ENCODE results near the gene THSD4.

The THSD4 gene

DNA sequence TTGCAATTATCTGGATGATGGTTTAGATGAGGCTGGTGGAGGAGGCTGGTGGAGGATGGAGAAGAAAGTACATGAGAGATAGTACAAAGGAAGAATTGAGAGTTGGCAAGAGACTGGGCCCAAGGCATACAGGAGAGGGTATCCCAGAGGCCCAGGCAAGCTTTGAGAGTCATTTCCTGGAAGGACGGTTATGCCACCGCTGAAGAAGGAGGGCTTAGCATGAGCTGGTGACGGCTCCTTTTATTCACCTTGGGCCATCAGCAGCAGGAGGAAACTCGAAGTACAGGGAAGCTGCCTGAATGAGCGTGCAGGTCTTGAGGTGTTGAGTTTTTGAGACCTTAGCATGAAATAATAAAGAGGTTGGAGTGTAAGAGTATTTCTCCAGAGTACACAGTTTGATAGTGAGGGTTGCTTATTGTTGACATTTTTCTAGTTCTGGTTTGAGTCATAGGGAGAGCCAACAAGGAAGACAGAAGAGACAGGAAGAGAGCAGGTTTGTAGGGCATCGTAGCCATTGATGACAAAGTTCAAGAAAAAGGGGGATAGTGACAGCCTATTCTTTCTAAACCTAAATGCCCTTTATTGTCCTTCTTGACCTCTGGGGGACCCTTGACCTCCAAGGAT, 13.8 kb downstream of the THSD4 start:
- H3K27ac ChIP-seq (ENCODE audit: low read depth, low read length) = no peak overlapping the region
- H3K9me3 ChIP-seq (ENCODE audit: control insufficient read depth in 5 of 5, low read length in 5 of 5) = no peaks in the 10 kb centered on the region
- H3K4me1 ChIP-seq (ENCODE audit: control insufficient read depth in 5 of 5, insufficient read depth in 5 of 5, low read length in 5 of 5) = no peaks in the 10 kb centered on the region
- H3K9ac ChIP-seq (ENCODE audit: low read length in 5 of 5) = no peak overlapping the region
- peaks cover 0 to 9% (median 0%) of the 10 kb centered on the region in 5 donors for H3K27me3 ChIP-seq (ENCODE audit: control insufficient read depth in 5 of 5, insufficient read depth in 4 of 5, low read length in 5 of 5)
- no peaks in the 10 kb centered on the region for H3K36me3 ChIP-seq (ENCODE audit: control insufficient read depth in 5 of 5, insufficient read depth in 5 of 5, low read length in 5 of 5)
- no peak overlapping the region for H3K4me3 ChIP-seq (ENCODE audit: low read depth in 1 of 5, low read length in 5 of 5)

GRCh38 chr15:71129669-71130068, 14.4 kb downstream of the THSD4 start:
- Histone ChIP-seq H3K27me3 (ENCODE audit: control insufficient read depth in 5 of 5, insufficient read depth in 4 of 5, low read length in 5 of 5) (peaks cover 0 to 11% (median 0%) of the 10 kb centered on the region in 5 donors), H3K9ac (ENCODE audit: low read length in 5 of 5) (no peak overlapping the region), H3K27ac (ENCODE audit: low read depth, low read length) (no peak overlapping the region), H3K36me3 (ENCODE audit: control insufficient read depth in 5 of 5, insufficient read depth in 5 of 5, low read length in 5 of 5) (no peaks in the 10 kb centered on the region), H3K9me3 (ENCODE audit: control insufficient read depth in 5 of 5, low read length in 5 of 5) (no peaks in the 10 kb centered on the region), H3K4me3 (ENCODE audit: low read depth in 1 of 5, low read length in 5 of 5) (no peak overlapping the region), H3K4me1 (ENCODE audit: control insufficient read depth in 5 of 5, insufficient read depth in 5 of 5, low read length in 5 of 5) (no peaks in the 10 kb centered on the region)

DNA sequence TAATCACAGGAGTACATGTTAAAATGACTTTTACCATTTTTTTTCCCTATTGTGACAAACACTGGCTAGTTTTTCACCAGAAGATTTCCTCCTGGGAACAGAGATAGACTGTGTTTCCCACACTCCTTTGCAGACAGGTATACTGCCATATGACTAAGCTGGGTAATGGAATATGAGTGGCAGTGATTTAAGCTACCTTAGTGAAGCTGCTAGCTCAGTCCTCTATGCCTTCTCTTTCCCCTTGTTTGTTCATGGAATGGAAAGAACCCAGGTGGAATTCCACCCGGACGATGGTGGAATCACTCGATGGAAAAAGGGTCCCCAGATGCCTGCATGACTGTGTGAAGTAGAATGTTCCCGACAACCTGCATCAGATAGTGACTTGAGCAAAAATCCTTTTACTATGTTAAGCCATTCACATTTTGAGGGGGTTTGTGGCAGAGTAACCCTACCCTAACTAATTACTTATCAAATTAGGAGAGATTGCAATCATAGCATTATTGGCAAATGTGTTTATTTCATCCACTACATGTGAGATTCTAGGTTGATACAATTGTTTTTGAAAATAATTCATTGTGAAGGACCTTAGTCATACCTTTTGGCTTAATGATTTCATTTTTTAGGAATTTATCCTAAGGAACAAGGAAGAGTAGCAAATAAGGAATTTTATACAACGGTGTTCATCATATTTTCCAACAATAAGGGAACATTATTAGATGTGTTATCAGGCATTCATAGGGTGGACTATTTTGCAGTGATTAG, 16.5 kb downstream of the THSD4 start:
- Histone ChIP-seq H3K4me3 (ENCODE audit: low read depth in 1 of 5, low read length in 5 of 5) (no peak overlapping the region), H3K27me3 (ENCODE audit: control insufficient read depth in 5 of 5, insufficient read depth in 4 of 5, low read length in 5 of 5) (peaks cover 0 to 7% (median 0%) of the 10 kb centered on the region in 5 donors), H3K4me1 (ENCODE audit: control insufficient read depth in 5 of 5, insufficient read depth in 5 of 5, low read length in 5 of 5) (no peaks in the 10 kb centered on the region), H3K27ac (ENCODE audit: low read depth, low read length) (no peak overlapping the region), H3K9ac (ENCODE audit: low read length in 5 of 5) (no peak overlapping the region), H3K9me3 (ENCODE audit: control insufficient read depth in 5 of 5, low read length in 5 of 5) (no peaks in the 10 kb centered on the region), H3K36me3 (ENCODE audit: control insufficient read depth in 5 of 5, insufficient read depth in 5 of 5, low read length in 5 of 5) (no peaks in the 10 kb centered on the region)

- no peaks in the 10 kb centered on the region for H3K9me3 ChIP-seq (ENCODE audit: control insufficient read depth in 5 of 5, low read length in 5 of 5)
- H3K9ac ChIP-seq (ENCODE audit: low read length in 5 of 5) = no peak overlapping the region
- no peak overlapping the region for H3K4me3 ChIP-seq (ENCODE audit: low read depth in 1 of 5, low read length in 5 of 5)
- no peak overlapping the region for H3K27ac ChIP-seq (ENCODE audit: low read depth, low read length)
- peaks cover 0 to 7% (median 0%) of the 10 kb centered on the region in 5 donors for H3K27me3 ChIP-seq (ENCODE audit: control insufficient read depth in 5 of 5, insufficient read depth in 4 of 5, low read length in 5 of 5)
- H3K36me3 ChIP-seq (ENCODE audit: control insufficient read depth in 5 of 5, insufficient read depth in 5 of 5, low read length in 5 of 5) = no peaks in the 10 kb centered on the region
- H3K4me1 ChIP-seq (ENCODE audit: control insufficient read depth in 5 of 5, insufficient read depth in 5 of 5, low read length in 5 of 5) = no peaks in the 10 kb centered on the region
These were observed 18.6 kb downstream of the THSD4 start for GRCh38 chr15:71133747-71134472.

DNA sequence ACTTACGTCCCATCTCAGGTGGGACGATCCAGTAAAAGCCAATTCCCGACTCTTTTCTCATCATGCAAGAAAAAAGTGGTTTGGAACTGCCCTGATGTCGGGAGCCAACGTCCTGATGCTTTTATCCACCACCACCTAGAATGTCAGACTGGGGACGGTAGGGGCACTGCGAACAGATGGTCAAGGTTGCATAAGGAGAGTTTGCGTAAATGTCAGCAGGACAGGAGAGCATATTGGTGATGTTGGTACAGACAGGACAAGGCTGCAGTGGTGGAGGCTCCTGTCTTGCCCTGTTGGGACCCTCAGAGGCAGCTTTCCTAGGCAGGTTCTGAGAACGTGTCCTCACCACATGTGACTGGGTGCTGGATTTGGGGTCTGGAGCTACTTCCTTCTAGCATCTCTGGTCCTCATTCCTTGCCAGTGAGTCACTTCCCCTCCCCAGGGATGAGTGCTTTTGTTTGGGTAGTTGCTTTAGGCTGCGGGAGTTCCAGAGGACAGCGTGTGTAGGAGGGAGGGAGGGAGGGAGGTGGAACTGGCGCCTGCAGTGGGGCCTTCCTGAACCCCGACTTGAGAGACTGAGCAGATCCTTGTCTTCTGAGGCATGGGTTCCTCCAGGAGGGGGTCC, 21.0 kb downstream of the THSD4 start:
- Histone ChIP-seq H3K9ac (ENCODE audit: low read length in 5 of 5) (no peak overlapping the region), H3K36me3 (ENCODE audit: control insufficient read depth in 5 of 5, insufficient read depth in 5 of 5, low read length in 5 of 5) (no peaks in the 10 kb centered on the region), H3K27ac (ENCODE audit: low read depth, low read length) (no peak overlapping the region), H3K4me3 (ENCODE audit: low read depth in 1 of 5, low read length in 5 of 5) (no peak overlapping the region), H3K27me3 (ENCODE audit: control insufficient read depth in 5 of 5, insufficient read depth in 4 of 5, low read length in 5 of 5) (peaks cover 0 to 4% (median 0%) of the 10 kb centered on the region in 5 donors), H3K4me1 (ENCODE audit: control insufficient read depth in 5 of 5, insufficient read depth in 5 of 5, low read length in 5 of 5) (no peaks in the 10 kb centered on the region), H3K9me3 (ENCODE audit: control insufficient read depth in 5 of 5, low read length in 5 of 5) (no peaks in the 10 kb centered on the region)

GRCh38 chr15:71136793-71137518, 21.7 kb downstream of the THSD4 start:
- no peak overlapping the region for H3K27ac ChIP-seq (ENCODE audit: low read depth, low read length)
- no peaks in the 10 kb centered on the region for H3K4me1 ChIP-seq (ENCODE audit: control insufficient read depth in 5 of 5, insufficient read depth in 5 of 5, low read length in 5 of 5)
- H3K9me3 ChIP-seq (ENCODE audit: control insufficient read depth in 5 of 5, low read length in 5 of 5) = no peaks in the 10 kb centered on the region
- H3K27me3 ChIP-seq (ENCODE audit: control insufficient read depth in 5 of 5, insufficient read depth in 4 of 5, low read length in 5 of 5) = peaks cover 0 to 4% (median 0%) of the 10 kb centered on the region in 5 donors
- no peak overlapping the region for H3K4me3 ChIP-seq (ENCODE audit: low read depth in 1 of 5, low read length in 5 of 5)
- no peaks in the 10 kb centered on the region for H3K36me3 ChIP-seq (ENCODE audit: control insufficient read depth in 5 of 5, insufficient read depth in 5 of 5, low read length in 5 of 5)
- H3K9ac ChIP-seq (ENCODE audit: low read length in 5 of 5) = no peak overlapping the region

DNA sequence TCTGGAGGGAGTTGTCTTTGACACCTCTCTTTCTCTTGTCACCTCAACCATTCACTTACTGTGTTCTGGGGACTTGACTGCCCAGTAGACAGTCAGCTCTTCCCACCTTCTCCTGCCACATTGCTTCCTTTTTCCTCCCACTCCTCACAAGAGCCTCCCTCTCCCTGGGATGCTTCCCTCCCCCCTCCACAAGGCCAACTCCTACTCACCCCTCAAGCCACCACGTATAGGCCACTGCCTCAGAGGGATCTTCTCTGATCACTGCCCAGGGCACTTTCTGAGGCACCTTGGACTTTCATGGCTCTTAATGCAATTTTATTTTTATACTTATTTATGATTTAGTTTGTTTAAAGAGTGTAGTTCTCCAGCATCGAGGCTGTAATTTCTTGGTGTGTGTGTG, 23.2 kb downstream of the THSD4 start:
- Histone ChIP-seq H3K36me3 (ENCODE audit: control insufficient read depth in 5 of 5, insufficient read depth in 5 of 5, low read length in 5 of 5) (no peaks in the 10 kb centered on the region), H3K9ac (ENCODE audit: low read length in 5 of 5) (no peak overlapping the region), H3K27ac (ENCODE audit: low read depth, low read length) (no peak overlapping the region), H3K4me3 (ENCODE audit: low read depth in 1 of 5, low read length in 5 of 5) (no peak overlapping the region), H3K27me3 (ENCODE audit: control insufficient read depth in 5 of 5, insufficient read depth in 4 of 5, low read length in 5 of 5) (peaks cover 0 to 8% (median 0%) of the 10 kb centered on the region in 5 donors), H3K9me3 (ENCODE audit: control insufficient read depth in 5 of 5, low read length in 5 of 5) (no peaks in the 10 kb centered on the region), H3K4me1 (ENCODE audit: control insufficient read depth in 5 of 5, insufficient read depth in 5 of 5, low read length in 5 of 5) (no peaks in the 10 kb centered on the region)

DNA sequence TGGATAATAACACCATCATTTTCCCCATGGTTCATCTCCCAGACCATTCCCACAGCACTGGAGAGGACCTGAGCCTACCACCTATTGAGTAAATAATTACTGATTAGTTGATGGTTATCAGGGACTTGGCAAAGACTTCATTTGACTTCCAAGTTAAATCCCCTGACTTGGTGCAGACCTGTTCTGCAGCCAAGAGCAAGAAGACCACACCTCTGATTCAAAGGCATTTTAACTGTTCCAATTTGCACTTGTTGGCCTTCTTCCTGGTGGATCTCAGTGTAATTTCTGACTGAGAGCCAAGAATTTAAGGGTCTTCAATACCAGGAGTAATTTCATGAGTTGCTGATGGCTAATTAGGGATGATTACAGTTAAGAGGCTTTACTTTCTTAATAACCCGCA, 24.0 kb downstream of the THSD4 start:
- no peak overlapping the region for H3K27ac ChIP-seq (ENCODE audit: low read depth, low read length)
- no peak overlapping the region for H3K4me3 ChIP-seq (ENCODE audit: low read depth in 1 of 5, low read length in 5 of 5)

DNA sequence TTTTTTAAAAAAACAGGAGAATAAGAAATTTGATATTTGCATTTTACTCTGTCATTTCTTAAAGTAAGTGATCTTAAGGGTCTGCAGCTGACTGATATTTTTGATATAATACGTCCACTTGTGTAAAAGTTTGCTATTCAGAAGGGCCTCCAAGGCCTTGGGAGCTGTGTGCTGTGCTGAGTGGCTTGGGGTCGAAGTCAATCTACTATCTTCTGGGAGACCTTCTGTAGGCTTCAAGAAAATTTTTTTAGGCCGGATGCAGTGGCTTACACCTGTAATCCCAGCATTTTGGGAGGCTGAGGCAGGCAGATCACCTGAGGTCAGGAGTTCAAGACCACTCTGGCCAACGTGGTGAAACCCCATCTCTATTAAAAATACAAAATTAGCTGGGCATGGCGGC, 26.3 kb downstream of the THSD4 start:
- no peak overlapping the region for H3K27ac ChIP-seq (ENCODE audit: low read depth, low read length)
- H3K4me1 ChIP-seq (ENCODE audit: control insufficient read depth in 5 of 5, insufficient read depth in 5 of 5, low read length in 5 of 5) = no peaks in the 10 kb centered on the region
- H3K36me3 ChIP-seq (ENCODE audit: control insufficient read depth in 5 of 5, insufficient read depth in 5 of 5, low read length in 5 of 5) = no peaks in the 10 kb centered on the region
- H3K9ac ChIP-seq (ENCODE audit: low read length in 5 of 5) = no peak overlapping the region
- H3K4me3 ChIP-seq (ENCODE audit: low read depth in 1 of 5, low read length in 5 of 5) = no peak overlapping the region
- H3K9me3 ChIP-seq (ENCODE audit: control insufficient read depth in 5 of 5, low read length in 5 of 5) = no peaks in the 10 kb centered on the region
- H3K27me3 ChIP-seq (ENCODE audit: control insufficient read depth in 5 of 5, insufficient read depth in 4 of 5, low read length in 5 of 5) = peaks cover 0 to 5% (median 0%) of the 10 kb centered on the region in 5 donors

More for the DNA sequence above, 24.0 kb downstream of the THSD4 start:
- no peak overlapping the region for H3K9ac ChIP-seq (ENCODE audit: low read length in 5 of 5)
- no peaks in the 10 kb centered on the region for H3K36me3 ChIP-seq (ENCODE audit: control insufficient read depth in 5 of 5, insufficient read depth in 5 of 5, low read length in 5 of 5)
- no peaks in the 10 kb centered on the region for H3K9me3 ChIP-seq (ENCODE audit: control insufficient read depth in 5 of 5, low read length in 5 of 5)
- H3K27me3 ChIP-seq (ENCODE audit: control insufficient read depth in 5 of 5, insufficient read depth in 4 of 5, low read length in 5 of 5) = peaks cover 0 to 5% (median 0%) of the 10 kb centered on the region in 5 donors
- H3K4me1 ChIP-seq (ENCODE audit: control insufficient read depth in 5 of 5, insufficient read depth in 5 of 5, low read length in 5 of 5) = no peaks in the 10 kb centered on the region
